Ishikawa (cell line): Measurements from ENCODE around the gene NACC2.

ENCODE experiments used
- CEBPB ChIP-seq: IDR thresholded peaks from 2 replicates; pipeline ENCODE4 v1.6.1; 2012
- CREB1 ChIP-seq: IDR thresholded peaks from 2 replicates; pipeline ENCODE4 v1.6.1; 2012; ENCODE audit warnings: low read depth
- EGR1 ChIP-seq: IDR thresholded peaks from 2 replicates; pipeline ENCODE4 v1.6.1; 2012
- EP300 ChIP-seq: IDR thresholded peaks from 2 replicates; pipeline ENCODE4 v1.6.1; 2012; ENCODE audit warnings: borderline replicate concordance
- FOXM1 ChIP-seq: IDR thresholded peaks from 2 replicates; pipeline ENCODE4 v1.6.1; 2012; ENCODE audit warnings: low read depth, borderline replicate concordance
- NFIC ChIP-seq: IDR thresholded peaks from 2 replicates; pipeline ENCODE4 v1.6.1; 2012
- RAD21 ChIP-seq: IDR thresholded peaks from 2 replicates; pipeline ENCODE4 v1.6.1; 2012; ENCODE audit warnings: low read depth
- TAF1 ChIP-seq: IDR thresholded peaks from 2 replicates; pipeline ENCODE4 v1.6.1; 2012; ENCODE audit warnings: low read depth, mild to moderate bottlenecking
- TCF12 ChIP-seq: IDR thresholded peaks from 2 replicates; pipeline ENCODE4 v1.6.1; 2012; ENCODE audit warnings: low read depth
- TEAD4 ChIP-seq: IDR thresholded peaks from 2 replicates; pipeline ENCODE4 v1.6.1; 2012
- YY1 ChIP-seq: IDR thresholded peaks from 2 replicates; pipeline ENCODE4 v1.6.1; 2012; ENCODE audit warnings: low read depth
- ZBTB7A ChIP-seq: IDR thresholded peaks from 2 replicates; pipeline ENCODE4 v1.6.1; 2012; ENCODE audit warnings: low read depth
- TF ChIP-seq, protein P1 (sequence below): IDR thresholded peaks from 2 replicates; pipeline ENCODE4 v1.6.1; 2012; ENCODE audit warnings: low read depth, mild to moderate bottlenecking
- TF ChIP-seq, protein P2 (sequence below): IDR thresholded peaks from 2 replicates; pipeline ENCODE4 v1.6.1; 2012
- TF ChIP-seq, protein P3 (sequence below): IDR thresholded peaks from 2 replicates; pipeline ENCODE4 v1.6.1; 2012

Gene NACC2

DNA sequence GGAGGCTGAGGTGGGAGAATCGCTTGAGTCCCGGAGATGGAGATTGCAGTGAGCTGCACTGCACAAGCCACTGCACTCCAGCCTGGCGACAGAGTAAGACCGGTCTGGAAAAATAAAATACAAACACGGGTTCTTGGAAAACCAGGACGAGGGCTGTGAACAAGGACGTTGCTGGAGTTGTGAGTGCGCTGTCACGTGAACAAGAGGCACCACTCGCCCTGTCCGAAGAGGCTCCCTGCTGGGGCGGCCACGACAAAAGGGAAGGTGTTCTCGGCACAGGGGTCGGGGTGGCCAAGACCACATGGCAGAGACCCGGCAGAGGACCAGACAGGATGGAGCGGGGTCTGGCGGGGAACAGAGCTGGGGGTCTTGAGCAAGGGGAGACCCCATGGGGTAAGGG is 103.3 kb downstream of the NACC2 start:
- TF ChIP-seq ZBTB7A (no peak), CREB1 (no peak), EGR1 (no peak), EP300 (no peak), NFIC (no peak), CEBPB (no peak), TAF1 (no peak), RAD21 (no peak), TEAD4 (no peak), TCF12 (no peak)
- TF ChIP-seq, protein P1, sequence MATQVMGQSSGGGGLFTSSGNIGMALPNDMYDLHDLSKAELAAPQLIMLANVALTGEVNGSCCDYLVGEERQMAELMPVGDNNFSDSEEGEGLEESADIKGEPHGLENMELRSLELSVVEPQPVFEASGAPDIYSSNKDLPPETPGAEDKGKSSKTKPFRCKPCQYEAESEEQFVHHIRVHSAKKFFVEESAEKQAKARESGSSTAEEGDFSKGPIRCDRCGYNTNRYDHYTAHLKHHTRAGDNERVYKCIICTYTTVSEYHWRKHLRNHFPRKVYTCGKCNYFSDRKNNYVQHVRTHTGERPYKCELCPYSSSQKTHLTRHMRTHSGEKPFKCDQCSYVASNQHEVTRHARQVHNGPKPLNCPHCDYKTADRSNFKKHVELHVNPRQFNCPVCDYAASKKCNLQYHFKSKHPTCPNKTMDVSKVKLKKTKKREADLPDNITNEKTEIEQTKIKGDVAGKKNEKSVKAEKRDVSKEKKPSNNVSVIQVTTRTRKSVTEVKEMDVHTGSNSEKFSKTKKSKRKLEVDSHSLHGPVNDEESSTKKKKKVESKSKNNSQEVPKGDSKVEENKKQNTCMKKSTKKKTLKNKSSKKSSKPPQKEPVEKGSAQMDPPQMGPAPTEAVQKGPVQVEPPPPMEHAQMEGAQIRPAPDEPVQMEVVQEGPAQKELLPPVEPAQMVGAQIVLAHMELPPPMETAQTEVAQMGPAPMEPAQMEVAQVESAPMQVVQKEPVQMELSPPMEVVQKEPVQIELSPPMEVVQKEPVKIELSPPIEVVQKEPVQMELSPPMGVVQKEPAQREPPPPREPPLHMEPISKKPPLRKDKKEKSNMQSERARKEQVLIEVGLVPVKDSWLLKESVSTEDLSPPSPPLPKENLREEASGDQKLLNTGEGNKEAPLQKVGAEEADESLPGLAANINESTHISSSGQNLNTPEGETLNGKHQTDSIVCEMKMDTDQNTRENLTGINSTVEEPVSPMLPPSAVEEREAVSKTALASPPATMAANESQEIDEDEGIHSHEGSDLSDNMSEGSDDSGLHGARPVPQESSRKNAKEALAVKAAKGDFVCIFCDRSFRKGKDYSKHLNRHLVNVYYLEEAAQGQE = no peak
- TF ChIP-seq, protein P2, sequence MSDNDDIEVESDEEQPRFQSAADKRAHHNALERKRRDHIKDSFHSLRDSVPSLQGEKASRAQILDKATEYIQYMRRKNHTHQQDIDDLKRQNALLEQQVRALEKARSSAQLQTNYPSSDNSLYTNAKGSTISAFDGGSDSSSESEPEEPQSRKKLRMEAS = no peak

DNA sequence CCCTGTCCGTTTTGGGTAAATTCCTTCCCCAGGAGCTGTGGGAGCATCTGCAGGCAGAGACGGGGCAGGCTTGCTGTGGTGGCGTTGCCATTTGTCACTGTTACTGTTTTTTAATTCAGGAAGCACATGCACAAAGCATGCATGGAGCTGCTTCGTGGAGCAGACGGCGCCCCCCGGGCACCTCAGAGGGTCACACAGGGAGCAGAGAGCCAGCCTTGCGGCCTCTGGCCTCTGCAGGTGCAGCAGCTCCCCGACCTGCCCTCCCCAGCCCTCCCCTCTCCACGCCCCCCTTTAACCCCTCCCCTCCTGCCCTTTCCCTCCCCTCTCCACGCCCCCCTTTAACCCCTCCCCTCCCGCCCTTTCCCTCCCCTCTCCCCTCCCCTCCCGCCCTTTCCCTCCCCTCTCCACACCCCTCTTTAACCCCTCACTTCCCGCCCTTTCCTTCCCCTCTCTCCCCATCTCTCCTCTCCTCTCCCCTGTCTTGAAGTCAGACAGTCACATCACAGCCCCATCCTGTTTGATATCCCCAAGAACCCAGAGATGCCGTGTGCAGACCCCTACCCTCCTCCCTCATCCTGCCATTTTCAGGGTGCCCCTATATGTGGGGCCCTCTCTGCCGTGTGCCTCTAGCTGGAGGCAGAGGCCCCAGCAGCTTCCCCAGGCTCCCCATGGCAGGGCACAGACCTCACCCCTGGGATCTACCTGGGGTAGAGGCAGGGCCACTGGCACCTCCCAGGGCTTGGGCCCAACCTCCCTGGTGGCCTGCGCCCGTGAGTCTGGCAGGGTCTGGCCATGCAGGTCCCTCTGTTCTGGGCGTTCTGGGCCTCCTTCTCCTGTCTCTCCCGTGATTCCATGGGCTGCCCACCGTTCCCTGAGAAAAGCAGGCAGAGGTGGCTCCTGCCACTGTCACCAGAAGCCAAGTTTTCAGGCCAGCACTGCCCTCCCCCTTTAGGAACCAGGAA is 104.3 kb downstream of the NACC2 start:
- TF ChIP-seq CREB1 (no peak), RAD21 (no peak), ZBTB7A (no peak), CEBPB (no peak), EP300 (no peak), EGR1 (no peak), YY1 (no peak), TEAD4 (no peak), TAF1 (no peak), TCF12 (no peak), FOXM1 (no peak), NFIC (no peak)
- TF ChIP-seq, protein P1 = no peak
- TF ChIP-seq, protein P2 = no peak
- TF ChIP-seq, protein P3, sequence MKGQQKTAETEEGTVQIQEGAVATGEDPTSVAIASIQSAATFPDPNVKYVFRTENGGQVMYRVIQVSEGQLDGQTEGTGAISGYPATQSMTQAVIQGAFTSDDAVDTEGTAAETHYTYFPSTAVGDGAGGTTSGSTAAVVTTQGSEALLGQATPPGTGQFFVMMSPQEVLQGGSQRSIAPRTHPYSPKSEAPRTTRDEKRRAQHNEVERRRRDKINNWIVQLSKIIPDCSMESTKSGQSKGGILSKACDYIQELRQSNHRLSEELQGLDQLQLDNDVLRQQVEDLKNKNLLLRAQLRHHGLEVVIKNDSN = no peak

DNA sequence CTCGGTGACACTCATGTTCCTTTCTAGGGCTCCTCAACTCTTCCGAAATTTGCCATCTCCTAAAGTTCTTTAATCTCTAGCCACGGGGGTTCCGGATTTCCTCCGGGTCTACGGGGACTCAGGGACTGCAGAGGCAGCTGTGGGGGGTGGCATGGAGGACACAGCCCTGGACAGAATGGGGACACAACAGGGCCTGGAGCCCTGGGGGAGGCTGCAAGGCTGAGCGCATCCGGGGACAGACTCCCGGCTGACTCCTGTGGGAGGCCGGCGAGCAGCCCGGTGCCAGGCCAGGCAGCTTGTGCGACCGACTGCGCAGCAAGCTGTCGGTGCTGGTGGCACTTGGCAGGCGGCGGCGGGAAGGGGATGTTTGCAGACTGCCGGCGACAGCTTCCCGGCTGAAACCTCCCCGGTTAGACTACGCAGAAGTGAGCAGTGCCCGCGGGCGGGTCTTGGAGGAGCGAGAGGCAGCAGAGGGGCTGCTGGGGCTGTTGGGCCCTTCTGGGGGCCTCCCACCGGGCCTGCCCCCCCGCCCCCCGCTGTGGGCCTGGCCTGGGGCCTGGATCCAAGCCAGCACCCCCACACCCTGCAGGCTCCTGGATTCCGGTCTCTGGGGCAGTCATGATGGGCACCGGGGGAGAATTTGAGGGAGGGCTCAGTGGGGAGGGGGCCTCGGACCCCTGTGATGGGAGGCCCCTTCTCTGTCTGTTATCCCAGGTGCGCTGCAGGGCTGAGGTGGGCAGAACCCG is 105.2 kb downstream of the NACC2 start:
- TF ChIP-seq CEBPB (no peak), FOXM1 (no peak)
- TF ChIP-seq, protein P2 = 0 out of 2 replicates have a peak, but pooled peaks have one; percentile 8

DNA sequence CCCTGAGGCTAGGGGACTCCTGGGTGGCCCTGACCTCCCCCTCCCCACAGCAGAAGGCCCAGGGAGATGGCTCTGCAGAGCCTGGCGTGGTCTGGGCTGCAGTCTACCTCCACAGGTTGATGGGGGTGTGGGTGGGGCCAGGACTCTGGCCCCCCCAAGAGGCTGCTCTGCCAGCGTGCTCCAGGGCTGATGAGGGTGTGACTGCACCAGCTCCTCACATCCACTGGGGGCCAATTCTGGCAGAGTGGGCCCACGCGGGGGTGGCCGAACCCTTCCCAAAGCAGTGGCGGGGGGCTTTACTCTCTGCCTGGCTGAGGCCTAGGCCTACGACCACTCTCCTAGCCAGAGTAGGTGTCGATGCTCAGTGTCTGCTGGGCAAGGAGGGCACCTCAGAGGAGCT is 105.9 kb downstream of the NACC2 start:
- TF ChIP-seq, protein P1 = no peak
- TF ChIP-seq YY1 = no peak
- TF ChIP-seq, protein P3 = no peak
- TF ChIP-seq EP300 = no peak
